GM18873 (cell line): Measurements from ENCODE around the gene MARF1.
"Not testable (repeated sequence)": the region's sequence is repeated elsewhere in the genome, so short reads cannot be mapped to it uniquely, and the experiment has no call there.

Experiments used
- ATAC-seq: cut with Tn5 transposase; IDR thresholded peaks from one replicate; pipeline ENCODE4 v1.9.1; 2021; ENCODE audit warnings: mild to moderate bottlenecking, moderate library complexity, moderate number of reproducible peaks; ENCODE audit not compliant: unreplicated experiment, low FRiP score

MARF1 gene

GRCh38 chr16:15547072-15547767 lies 95.7 kb downstream of the MARF1 start:
- ATAC-seq, result not testable (repeated sequence)

DNA sequence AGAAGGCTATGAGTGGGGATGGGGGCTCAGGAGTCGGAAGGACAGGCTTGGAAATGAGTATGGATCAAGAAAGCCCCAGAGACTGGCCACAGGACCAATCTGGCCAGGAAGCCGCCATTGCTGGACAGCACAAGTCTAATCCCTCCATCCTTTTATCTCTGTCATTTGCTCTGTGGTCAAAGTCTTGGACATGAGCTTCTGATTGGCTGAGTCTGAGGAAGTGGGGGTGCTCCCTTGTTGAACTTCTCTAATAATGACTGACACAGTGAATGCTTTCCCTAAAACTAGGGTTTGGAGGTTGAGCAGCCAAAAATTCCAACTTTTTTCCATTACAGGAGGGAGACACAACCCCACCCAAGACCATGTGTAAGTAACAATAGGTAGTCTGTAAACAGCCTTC lies 97.4 kb downstream of the MARF1 start:
- no peak for ATAC-seq

GRCh38 chr16:15544405-15544804 lies 98.5 kb downstream of the MARF1 start:
- no peak for ATAC-seq
